GM19455 (cell line): ENCODE results near the gene LCNL1.

Experiments used
- ATAC-seq: cut with Tn5 transposase; IDR thresholded peaks from one replicate; pipeline ENCODE4 v1.9.1; 2021; ENCODE audit not compliant: unreplicated experiment

LCNL1 gene

DNA sequence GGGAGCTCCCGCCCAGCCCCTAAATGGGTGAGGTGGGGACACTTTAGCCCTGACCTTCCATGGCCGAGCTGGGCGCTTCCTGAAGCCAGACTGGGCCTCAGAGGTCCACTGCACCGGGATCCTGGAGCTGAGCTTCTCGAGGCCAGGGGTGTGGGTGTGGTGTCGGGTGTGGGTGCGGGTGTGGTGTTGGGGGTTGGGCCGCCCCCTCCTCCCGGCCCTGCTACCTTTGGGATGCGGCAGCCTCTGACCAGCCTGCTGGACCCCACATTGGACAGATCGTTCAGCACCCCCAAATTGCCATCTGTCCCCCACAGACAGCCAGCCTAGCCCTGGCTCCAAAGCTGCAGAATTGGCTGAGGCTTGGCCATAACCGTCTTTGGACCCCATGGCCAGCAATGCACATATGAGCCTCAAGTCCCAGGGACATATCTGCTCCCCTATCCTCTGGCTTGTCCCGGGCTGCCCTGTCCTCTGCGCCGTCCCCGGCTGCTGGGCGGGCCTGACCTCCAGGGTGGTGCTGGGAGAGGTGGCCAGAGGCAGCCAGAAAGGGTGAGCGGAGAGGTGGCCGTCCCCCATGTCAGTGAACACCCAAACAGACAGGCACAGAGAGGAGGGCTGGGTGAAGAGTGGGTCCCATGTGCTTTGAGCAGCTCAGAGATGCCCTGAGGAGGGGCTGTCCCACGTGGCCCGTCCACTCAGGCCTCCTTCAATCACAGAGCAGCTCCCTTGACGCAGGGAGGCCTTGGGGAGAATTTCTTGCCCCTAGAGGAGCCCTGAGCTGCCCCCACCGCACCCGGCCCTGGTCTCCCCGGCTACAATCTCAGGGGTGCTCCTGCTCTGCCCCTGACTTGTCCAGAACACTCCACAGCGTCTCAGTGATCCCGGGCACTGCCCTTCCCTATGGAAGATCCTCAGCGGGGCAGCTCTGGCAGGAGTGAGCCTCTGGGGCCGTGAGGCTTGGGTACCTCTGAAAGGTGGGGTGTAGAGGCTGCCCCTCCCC is 8.9 kb upstream of the LCNL1 start:
- no peak for ATAC-seq

DNA sequence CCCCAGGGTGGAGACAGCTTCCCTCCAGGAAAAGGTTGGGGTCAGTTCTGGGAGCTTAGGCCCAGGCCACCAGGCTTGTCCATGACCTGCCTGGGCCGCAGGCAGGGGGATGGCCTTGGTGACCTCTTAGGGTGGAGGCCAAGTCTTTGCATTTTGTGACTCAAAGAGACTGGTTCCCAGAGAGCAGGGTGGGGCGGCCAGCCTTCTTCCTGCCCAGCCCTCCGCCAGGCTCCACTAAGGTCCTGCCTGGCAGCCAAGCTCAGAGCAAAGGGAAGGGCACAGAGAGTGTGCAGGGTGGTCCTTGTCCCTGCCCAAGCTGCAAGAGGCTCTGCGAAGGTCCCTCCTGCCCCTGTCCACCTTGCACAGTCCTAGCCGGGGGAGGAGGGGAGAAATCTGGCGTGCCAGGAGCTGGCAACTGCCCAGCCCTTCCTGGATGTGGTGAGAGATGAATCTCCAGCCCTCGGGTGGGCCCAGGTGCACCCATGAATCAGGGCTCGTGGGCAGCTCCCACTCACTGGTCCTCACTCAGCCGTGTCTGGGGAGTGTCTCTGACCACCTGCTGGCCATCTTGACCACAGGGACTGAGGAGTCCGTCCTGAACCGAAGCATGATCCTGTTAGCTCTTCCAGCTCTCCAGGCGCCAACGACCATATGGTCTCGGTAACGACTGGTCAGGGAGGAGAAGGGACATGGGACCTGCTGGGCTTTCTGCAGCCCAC is 7.8 kb upstream of the LCNL1 start:
- no peak for ATAC-seq

DNA sequence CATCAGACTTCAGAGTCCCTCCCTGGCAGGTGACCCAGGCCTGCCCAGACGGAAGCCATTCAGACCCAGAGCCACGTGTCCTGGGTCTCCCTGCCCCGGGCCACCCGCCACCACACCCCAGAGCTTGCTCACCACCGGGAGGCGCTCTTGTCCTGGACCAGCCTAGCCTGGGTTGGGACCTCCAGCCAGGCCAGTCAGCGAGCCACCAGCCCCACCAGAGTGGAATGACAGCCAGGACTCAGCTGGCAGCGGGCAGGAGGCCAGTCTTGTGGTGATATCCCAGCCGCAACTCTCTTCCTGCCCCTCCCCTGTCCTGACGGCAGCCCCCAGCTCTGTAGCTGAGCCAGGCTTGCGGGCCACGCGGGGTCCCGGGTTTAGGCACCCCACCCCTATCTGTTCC is 7.1 kb upstream of the LCNL1 start:
- ATAC-seq = no peak

DNA sequence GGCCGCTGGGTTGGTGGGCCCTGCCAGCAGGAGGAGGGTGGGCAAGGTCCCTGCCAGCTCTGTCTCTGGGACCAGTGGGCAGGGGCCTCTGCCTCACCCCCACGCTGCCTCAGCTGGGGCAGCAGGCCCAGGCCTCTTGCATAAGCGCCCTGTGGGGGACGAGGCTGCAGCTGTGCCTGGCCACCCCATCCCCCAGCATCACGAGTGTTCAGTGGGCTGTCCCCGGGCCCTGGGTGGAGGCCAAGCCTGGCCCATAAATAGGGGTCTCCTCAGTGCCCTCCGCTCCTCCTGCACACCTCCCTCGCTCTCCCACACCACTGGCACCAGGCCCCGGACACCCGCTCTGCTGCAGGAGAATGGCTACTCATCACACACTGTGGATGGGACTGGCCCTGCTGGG is 5.6 kb upstream of the LCNL1 start, which contains the start of gene PTGDS:
PTGDS (plus strand) TSS at position 282 of the 400 bp plus-strand sequence; CDS start at position 357, 75 bp downstream.
- no peak for ATAC-seq

DNA sequence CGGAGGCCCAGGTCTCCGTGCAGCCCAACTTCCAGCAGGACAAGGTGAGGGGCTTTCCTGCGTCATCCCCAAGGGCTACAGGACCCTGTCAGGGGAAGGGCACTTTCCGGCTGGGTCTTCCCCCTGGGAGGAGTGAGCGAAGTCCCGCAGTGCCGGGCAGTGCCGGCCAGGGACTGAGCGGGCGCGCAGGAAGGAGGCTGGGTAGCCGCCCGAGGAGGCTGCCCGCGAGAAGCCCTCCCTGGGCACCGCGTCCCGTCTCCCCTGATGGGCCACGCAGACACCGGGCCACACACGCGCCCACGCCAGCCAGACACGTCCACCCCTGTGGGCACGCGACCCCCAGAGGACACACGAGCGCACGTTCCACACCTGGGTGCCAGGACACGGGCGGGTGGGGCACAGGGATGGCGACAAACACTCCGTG is 5.1 kb upstream of the LCNL1 start:
- no peak for ATAC-seq

DNA sequence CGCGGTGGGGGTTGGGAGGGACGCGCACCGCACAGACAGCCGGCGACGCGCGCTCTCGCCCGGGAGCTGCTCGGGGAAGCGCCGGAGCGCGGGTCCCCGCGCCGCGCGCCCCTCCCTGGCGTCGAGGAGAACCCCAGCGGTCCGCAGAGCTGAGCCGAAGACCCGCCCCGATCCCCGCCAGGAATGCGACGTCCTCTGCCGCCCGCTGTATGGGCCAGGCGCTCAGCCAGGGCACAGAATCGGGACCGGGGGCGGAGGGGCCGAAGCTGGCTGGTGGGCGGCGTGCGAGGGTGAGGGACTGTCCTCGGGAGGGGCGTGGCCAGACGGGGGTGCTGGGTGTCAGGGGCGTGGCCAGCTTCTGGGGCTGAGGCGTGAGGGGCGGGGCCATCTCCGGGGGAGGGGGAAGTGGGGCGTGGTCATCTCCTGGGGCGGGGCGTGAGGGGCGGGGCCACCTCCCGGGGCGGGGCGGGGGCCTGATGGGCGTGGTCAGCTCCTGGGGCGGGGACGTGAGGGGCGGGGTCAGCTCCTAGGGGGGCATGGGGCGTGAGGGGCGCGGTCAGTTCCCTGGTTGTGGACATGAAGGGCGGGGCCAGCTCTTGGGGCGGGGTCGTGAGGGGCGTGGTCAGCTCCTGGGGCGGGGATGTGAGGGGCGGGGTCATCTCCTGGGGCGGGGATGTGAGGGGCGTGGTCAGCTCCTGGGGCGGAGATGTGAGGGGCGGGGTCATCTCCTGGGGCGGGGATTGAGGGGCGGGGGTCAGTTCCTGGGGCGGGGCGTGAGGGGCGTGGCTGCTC is 4.5 kb upstream of the LCNL1 start:
- ATAC-seq = no peak

DNA sequence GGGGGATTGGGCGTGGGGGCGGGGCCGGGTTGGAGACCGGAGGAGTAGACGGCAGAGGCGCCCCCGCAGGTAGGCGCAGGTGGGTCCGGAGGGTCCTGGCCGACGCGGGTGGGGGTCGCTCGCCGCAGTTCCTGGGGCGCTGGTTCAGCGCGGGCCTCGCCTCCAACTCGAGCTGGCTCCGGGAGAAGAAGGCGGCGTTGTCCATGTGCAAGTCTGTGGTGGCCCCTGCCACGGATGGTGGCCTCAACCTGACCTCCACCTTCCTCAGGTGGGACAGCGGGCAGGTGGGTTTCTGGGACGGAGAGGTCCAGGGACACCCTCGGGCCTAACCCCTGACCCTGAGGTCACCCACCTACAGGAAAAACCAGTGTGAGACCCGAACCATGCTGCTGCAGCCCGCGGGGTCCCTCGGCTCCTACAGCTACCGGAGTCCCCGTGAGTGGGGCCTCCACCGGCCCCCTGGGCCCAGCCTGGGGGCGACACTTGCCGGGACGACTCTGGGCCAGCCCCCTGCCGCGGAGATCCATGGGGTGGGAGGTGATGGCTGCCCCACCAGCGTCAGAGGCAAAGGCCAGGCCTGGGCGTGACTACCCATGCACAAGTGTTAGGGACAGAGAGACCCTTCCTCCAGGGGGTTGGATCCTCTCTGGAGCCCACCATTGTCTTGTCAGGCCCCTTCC is 3.8 kb upstream of the LCNL1 start:
- ATAC-seq = no peak

DNA sequence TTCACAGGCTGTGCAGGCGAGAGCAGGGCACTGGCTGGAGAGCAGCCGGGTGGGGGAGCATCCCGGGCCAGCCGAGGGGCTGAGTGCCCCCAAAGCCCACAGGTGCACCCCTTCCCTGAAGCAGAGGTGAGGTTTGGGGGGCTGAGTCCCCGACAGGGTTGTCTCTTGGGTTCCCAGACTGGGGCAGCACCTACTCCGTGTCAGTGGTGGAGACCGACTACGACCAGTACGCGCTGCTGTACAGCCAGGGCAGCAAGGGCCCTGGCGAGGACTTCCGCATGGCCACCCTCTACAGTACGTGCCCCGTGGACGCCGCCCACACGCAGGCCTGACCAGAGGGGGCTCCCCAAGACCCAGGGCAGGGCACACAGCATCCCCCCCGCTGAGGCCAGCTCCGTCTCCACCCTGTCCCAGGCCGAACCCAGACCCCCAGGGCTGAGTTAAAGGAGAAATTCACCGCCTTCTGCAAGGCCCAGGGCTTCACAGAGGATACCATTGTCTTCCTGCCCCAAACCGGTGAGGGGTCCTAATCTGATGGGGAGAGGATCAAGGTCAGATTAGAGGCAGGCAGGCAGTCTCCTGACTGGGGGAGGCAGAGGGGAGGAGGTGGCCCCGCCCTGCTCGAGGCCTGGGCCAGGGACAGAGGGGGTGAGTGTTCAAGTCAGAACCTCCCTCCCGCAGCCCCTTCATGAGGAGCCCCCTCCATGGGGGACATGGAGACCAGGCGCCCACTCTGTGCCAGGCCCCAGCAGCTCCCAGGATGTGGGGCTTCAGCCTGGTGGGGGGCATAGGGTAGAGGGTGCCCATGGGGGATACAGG is 2.8 kb upstream of the LCNL1 start:
- ATAC-seq = no peak

DNA sequence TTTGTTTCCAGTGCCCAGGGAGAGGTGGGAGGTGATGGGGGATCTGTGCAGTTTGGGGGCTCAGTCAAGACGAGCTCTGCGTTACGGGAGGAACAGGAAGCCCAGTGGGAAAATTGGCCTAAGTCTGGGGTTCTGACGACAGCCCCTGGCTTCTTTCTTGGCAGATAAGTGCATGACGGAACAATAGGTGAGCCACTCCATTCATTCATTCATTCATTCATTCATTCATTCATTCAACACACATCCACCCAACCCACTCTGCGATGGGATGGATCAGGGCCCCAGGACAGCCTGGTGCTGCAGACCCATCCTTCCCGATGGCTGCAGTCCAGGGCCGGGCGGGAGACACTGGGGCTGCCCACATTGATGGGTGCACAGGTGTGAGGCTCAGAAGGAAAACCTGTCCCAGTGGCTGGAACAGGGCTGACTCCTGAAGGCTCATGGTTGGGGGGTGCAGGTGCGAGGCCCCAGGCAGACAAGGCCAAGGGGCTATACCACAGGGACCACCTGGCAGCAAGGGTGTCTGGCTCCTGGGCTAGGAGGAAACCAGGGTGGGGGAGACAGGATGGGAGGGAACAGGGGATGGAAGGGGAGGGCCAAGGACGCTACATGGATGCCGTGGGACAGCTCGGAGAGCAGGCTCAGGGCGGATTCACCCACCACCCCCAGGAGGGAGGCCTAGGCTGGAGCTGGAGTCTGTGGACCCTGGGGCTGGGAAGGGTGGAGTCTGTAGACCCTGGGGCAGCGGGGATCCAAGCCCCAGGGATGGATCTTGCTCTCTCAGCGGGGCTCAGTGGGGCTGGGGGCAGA is 1.9 kb upstream of the LCNL1 start:
- no peak for ATAC-seq

DNA sequence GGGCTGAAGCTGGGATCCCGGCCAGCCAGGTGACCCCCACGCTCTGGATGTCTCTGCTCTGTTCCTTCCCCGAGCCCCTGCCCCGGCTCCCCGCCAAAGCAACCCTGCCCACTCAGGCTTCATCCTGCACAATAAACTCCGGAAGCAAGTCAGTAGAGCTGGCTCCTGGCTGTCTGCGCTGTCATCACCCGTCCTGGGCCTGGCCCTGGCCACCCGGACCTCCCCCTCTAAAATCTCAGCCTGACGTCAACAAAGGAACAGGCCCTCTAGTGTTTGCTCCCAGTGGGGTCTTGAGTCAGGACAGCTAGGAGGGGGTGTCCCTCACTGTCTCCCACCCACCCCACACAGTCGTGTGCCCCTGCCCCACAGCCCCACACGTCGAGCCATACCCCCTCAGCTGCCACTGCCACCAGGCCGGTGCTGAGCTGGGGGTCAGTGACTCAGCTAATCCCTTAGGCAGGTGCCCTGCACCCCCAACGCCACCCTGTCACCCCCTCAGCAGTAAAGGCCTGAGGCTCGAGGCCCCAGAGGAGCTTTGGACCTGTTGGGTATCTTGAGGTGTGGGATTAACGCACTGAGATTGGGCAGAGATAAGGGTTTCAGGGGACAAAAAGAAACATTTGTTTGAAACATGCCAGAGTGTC is 1.1 kb upstream of the LCNL1 start:
- ATAC-seq = no peak

DNA sequence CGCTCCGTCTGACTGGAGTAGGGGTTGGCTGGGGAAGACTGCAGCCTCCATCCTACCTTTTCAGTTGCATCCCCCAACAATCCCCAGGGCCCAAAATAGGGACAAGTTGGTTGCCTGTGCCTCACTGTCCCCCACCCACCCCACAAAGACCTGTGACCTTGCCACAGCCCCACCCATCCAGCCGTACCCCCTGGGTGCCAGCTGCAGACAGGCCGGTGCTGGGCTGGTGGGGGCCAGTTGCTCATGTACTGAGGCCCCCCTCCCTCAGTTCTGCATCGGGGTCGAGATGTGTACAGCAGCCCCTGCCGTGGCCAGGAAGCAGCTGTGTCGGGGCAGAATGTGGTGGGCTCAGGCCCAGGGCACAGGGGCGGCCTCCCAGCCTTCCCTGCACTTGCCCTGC is 374 bp downstream of the LCNL1 start:
- no peak for ATAC-seq

DNA sequence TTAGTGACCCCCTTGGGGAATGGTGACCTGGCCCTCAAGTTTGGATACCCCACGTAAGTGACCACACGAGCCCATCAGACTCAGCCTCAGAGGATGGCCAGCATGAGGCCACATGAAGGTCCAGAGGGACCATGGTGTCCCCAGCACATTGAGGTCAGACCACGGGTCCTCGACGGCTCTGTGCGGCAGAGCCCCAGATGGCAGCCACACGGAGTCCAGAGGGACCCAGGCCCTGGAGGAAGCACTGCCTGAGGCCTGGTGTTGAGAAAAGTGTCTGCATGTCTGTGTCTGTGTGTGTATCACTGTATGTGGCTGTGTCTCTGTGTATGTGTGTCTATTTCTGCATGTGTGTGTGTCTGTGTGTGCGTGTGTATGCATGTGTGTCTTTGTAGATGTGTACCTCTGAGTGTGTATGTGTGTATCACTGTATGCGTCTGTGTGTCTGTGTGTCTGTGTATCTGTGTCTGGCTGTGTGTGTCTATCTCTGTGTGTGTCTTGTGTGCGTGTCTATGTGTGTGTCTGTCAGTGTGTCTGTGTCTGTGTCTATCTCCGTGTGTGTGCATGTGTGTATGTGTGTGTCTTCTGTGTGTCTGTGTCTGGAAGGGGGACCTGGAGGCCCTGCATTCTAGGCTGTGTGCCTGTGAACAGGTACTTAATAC is 992 bp downstream of the LCNL1 start:
- ATAC-seq = no peak

DNA sequence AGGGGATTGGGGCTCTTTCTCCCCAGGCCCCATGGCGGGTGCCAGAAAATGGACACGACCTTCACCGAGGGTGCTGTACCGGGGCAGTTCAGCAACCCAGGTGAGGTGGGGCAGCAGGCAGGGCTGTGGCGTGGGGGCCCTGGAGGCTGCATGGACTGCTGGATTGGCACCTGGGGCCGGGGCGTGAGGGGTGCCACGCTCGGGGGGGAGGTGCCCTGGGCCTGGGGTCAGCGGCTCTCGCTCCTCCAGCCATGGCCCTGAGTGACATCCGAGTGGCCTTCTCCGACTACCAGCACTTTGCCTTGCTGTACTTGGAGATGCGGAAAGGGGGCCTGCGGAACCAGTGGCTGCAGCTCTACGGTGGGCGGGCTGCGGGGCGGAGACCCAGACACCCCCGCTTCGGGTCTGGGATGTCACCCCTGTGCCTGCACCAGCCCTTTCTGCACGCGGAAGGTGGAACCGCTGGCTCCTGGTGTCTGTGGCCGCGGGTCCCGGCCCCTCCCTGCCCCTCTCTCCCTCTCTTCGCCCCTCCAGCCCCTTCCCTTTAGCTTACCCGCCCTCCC is 1.8 kb downstream of the LCNL1 start:
- ATAC-seq = no peak

DNA sequence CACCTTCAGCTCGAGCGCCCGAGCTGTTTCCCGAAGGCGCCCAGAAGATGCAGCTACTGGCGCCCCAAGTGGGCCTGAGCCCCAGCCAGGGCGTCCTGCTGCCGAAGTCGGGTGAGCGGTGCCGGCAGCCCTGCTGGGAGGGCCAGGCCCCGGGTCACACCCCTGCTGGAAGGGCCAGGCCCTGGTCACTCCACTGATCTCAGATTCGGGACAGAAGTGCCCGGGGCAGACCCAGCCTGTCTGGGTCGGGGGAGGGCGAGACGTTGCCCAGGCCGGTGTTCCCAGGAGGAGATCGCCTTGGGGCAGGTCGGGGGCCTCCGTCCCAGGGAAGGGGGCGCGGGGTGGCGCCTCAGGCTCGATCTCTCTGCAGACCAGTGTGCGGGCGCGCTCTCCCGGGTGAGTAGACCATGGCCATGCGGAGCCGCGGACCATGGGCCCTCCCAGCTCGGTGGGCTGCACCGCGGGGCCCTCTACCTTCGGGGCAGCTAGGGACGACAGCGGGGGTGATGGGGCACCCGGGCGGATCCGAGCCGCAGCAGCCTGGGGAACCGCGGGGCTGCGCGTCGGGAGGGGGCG is 2.3 kb downstream of the LCNL1 start:
- no peak for ATAC-seq

DNA sequence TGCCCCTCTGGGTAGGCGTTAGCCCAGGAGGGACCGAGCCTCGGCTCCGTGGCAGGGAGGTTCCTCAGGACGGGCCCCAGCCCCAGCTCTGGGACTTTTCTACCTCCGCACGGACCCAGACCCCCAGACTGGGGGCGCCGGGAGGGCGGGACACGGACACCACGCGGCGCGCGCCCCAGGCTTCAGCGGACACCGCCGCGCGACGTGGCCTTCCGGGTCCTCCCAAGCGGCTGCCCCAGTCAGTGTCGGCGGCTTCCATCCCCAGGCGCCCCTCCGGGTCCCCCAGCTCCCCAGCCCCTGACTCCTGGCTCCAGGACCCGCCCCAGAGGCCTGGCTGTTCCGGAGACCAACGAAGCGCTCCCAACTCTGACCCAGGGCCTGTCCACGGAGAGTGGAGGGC is 3.1 kb downstream of the LCNL1 start:
- ATAC-seq = no peak

DNA sequence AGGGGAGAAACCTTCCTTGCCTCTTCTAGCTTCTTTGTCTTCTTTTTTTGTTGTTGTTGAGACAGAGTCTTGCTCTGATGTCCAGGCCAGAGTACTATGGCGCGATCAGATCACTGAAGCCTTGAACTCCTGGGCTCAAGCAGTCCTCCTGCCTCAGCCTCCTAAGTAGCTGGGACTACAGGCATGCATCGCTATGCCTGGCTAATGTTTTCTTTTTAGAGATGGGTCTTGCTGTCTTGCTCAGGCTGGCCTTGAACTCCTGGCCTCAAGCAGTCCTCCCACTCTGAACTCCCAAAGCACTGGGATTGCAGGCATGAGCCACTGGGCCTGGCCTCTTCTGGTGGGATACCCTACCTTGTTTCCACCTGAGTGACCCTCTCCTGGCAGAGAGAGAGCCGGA is 6.1 kb downstream of the LCNL1 start:
- no peak for ATAC-seq

DNA sequence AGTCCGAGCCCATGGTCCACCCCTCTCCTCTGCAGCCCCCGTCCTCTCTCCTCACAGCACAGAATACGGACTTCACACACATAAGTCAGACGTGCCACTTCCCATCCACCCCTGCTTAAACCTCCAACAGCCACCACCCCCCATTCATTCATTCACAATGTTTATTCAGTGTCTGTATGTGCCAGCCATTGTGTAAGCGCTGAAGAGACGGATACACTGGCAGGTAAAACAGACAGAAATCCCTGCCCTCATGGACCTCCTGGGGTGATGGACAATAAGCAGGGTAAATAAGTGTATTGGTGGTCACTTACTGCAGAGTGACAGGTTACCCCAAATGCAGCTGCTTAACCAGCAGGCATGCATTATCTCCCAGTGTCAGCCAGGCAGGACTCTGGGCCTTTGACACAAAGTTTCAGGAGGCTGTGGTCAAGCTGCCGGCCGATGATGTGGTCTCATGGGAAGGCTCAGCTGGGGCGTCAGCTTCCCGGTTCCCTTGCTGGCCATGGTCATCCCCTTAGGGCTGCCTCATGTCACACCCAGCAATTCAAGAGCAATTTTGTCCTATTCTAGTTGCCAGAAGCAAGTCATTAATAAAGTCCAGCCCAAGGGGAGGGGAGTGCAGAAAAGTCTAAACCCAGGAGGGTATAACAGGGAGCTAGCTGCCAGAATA is 7.6 kb downstream of the LCNL1 start:
- ATAC-seq = no peak
